PC-3 (cell line): ENCODE results near the gene BPIFB2.

Experiments
- EZH2phosphoT487 ChIP-seq: fragments of 300-600 bp; sonication (generic); IDR thresholded peaks from 2 replicates; pipeline ENCODE4 v1.6.1; 2018; ENCODE audit warnings: mild to moderate bottlenecking, antibody characterized with exemption, low read length, borderline replicate concordance
- TF ChIP-seq, protein P1 (sequence below): fragments of 300-600 bp; sonication (generic); conservative IDR thresholded peaks from 2 replicates; pipeline ENCODE4 v1.5.1; 2017; ENCODE audit warnings: antibody characterized with exemption, low read depth, mild to moderate bottlenecking, low read length

DNA sequence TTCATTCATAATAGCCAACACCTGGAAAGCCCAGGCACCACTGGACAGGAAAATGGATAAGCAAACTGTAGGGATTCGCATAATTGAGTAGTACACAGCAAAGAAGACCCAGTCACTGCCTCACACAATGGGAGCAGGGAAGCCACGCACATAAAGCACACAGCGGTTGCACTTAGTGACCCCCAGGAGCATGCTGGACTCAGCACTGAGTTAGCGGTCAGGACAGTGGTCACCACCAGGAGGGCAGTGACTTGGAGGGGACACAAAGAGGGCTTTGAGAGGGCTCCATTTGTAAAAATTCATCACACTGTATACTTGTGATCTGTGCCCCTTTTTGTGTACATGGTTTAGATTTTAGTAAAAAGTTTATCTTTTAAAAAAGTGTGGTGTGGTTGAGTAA lies 43.8 kb downstream of the BPIFB2 start:
- TF ChIP-seq, protein P1, sequence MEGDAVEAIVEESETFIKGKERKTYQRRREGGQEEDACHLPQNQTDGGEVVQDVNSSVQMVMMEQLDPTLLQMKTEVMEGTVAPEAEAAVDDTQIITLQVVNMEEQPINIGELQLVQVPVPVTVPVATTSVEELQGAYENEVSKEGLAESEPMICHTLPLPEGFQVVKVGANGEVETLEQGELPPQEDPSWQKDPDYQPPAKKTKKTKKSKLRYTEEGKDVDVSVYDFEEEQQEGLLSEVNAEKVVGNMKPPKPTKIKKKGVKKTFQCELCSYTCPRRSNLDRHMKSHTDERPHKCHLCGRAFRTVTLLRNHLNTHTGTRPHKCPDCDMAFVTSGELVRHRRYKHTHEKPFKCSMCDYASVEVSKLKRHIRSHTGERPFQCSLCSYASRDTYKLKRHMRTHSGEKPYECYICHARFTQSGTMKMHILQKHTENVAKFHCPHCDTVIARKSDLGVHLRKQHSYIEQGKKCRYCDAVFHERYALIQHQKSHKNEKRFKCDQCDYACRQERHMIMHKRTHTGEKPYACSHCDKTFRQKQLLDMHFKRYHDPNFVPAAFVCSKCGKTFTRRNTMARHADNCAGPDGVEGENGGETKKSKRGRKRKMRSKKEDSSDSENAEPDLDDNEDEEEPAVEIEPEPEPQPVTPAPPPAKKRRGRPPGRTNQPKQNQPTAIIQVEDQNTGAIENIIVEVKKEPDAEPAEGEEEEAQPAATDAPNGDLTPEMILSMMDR: no peak
- TF ChIP-seq EZH2phosphoT487: no peak
